ENCODE data around the gene CBR3. TPM values are rescaled to one million over a fixed set of nuclear protein-coding genes. Genes with fewer than 3 reads are reported as not detected.

The CBR3 gene
- total and polyA plus RNA-seq, 9 of the 15 experiments (the other 6 are each of a cell fraction or from before 2014, with no cell fraction given), result not detected

DNA sequence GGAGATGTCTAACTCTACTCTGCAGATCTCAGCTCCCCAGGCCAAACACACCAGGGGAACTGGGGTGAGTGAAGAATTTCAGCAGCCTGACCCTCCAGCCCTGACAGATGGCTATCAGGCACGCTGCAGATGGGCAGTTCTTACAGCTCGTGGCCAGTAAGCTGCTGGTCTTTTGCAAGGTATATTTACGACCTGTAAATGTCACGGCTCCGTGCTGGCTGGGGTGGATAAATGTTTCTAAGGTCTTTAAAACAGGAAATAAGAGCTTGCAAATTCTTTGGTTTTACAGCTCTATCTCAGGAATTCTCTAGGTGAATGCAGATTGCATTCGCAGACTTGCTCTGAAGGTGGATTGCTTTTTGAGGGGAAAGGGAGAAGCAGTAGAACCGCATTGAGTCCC lies 31.8 kb downstream of the CBR3 start (continued):
- TF ChIP-seq ZNF41 (CRISPR knock-in tag; conservative IDR thresholded peaks at IDR 0.05) (no peak), SMARCA4 (IDR thresholded peaks at IDR 0.05) (no peak), KAT2B (IDR thresholded peaks at IDR 0.05; ENCODE audit: low read depth, low read length) (no peak), MYC (IDR thresholded peaks at IDR 0.05; ENCODE audit: low read depth, low read length) (0 out of 2 replicates have a peak, but pooled peaks have one; percentile 30), MYC (CRISPR knock-in tag; IDR thresholded peaks at IDR 0.05; ENCODE audit: borderline replicate concordance, low read depth) (no peak), HEY1 (CRISPR knock-in tag; IDR thresholded peaks at IDR 0.05; ENCODE audit: borderline replicate concordance) (no peak), NUFIP1 (IDR thresholded peaks at IDR 0.05; ENCODE audit: partially characterized antibody) (no peak), ZNF311 (CRISPR knock-in tag; IDR thresholded peaks at IDR 0.05) (no peak), ASH1L (IDR thresholded peaks at IDR 0.05; ENCODE audit: borderline replicate concordance, low read depth, partially characterized antibody) (no peak)
- TF ChIP-seq, protein P1, sequence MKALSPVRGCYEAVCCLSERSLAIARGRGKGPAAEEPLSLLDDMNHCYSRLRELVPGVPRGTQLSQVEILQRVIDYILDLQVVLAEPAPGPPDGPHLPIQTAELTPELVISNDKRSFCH (CRISPR knock-in tag; IDR thresholded peaks at IDR 0.05), result no peak
- TF ChIP-seq, protein P1 (tag; IDR thresholded peaks at IDR 0.05), result peak; percentile 39; the same call in 1 of the 2 replicates
- TF ChIP-seq, protein P2, sequence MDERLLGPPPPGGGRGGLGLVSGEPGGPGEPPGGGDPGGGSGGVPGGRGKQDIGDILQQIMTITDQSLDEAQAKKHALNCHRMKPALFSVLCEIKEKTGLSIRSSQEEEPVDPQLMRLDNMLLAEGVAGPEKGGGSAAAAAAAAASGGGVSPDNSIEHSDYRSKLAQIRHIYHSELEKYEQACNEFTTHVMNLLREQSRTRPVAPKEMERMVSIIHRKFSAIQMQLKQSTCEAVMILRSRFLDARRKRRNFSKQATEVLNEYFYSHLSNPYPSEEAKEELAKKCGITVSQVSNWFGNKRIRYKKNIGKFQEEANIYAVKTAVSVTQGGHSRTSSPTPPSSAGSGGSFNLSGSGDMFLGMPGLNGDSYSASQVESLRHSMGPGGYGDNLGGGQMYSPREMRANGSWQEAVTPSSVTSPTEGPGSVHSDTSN (CRISPR knock-in tag; IDR thresholded peaks at IDR 0.05; ENCODE audit: low read depth), result no peak
- TF ChIP-seq, protein P2 (tag; conservative IDR thresholded peaks at IDR 0.05; ENCODE audit: low read depth), result peak; percentile 89
- TF ChIP-seq, protein P3, sequence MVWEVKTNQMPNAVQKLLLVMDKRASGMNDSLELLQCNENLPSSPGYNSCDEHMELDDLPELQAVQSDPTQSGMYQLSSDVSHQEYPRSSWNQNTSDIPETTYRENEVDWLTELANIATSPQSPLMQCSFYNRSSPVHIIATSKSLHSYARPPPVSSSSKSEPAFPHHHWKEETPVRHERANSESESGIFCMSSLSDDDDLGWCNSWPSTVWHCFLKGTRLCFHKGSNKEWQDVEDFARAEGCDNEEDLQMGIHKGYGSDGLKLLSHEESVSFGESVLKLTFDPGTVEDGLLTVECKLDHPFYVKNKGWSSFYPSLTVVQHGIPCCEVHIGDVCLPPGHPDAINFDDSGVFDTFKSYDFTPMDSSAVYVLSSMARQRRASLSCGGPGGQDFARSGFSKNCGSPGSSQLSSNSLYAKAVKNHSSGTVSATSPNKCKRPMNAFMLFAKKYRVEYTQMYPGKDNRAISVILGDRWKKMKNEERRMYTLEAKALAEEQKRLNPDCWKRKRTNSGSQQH (CRISPR knock-in tag; IDR thresholded peaks at IDR 0.05), result no peak
- TF ChIP-seq, protein P4, sequence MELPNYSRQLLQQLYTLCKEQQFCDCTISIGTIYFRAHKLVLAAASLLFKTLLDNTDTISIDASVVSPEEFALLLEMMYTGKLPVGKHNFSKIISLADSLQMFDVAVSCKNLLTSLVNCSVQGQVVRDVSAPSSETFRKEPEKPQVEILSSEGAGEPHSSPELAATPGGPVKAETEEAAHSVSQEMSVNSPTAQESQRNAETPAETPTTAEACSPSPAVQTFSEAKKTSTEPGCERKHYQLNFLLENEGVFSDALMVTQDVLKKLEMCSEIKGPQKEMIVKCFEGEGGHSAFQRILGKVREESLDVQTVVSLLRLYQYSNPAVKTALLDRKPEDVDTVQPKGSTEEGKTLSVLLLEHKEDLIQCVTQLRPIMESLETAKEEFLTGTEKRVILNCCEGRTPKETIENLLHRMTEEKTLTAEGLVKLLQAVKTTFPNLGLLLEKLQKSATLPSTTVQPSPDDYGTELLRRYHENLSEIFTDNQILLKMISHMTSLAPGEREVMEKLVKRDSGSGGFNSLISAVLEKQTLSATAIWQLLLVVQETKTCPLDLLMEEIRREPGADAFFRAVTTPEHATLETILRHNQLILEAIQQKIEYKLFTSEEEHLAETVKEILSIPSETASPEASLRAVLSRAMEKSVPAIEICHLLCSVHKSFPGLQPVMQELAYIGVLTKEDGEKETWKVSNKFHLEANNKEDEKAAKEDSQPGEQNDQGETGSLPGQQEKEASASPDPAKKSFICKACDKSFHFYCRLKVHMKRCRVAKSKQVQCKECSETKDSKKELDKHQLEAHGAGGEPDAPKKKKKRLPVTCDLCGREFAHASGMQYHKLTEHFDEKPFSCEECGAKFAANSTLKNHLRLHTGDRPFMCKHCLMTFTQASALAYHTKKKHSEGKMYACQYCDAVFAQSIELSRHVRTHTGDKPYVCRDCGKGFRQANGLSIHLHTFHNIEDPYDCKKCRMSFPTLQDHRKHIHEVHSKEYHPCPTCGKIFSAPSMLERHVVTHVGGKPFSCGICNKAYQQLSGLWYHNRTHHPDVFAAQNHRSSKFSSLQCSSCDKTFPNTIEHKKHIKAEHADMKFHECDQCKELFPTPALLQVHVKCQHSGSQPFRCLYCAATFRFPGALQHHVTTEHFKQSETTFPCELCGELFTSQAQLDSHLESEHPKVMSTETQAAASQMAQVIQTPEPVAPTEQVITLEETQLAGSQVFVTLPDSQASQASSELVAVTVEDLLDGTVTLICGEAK (IDR thresholded peaks at IDR 0.05), result no peak
- TF ChIP-seq, protein P4 (CRISPR knock-in tag; IDR thresholded peaks at IDR 0.05), result no peak

All from K562 (cell line).